ENCODE data around the gene MRTFA.

The MRTFA gene

GRCh38 chr22:40594924-40595323, 41.6 kb downstream of the MRTFA start:
- no peak for DNase-seq (ENCODE audit: low spot score)
- no peak for TF ChIP-seq CTCF (IDR thresholded peaks at IDR 0.05; ENCODE audit: extremely low read depth, missing control alignments)

- no peak for TF ChIP-seq CTCF (IDR thresholded peaks at IDR 0.05; ENCODE audit: extremely low read depth, missing control alignments)
- DNase-seq (ENCODE audit: low spot score): no peak
Observed at GRCh38 chr22:40594346-40594745, 42.2 kb downstream of the MRTFA start.

GRCh38 chr22:40593460-40594273, 42.9 kb downstream of the MRTFA start:
- no peak for TF ChIP-seq CTCF (IDR thresholded peaks at IDR 0.05; ENCODE audit: extremely low read depth, missing control alignments)
- DNase-seq (ENCODE audit: low spot score): peak; percentile 25

- DNase-seq (ENCODE audit: low spot score): peak; percentile 16
- no peak for TF ChIP-seq CTCF (IDR thresholded peaks at IDR 0.05; ENCODE audit: extremely low read depth, missing control alignments)
Observed at GRCh38 chr22:40592352-40593113, 44.0 kb downstream of the MRTFA start.

GRCh38 chr22:40588726-40589125, 47.8 kb downstream of the MRTFA start:
- no peak for TF ChIP-seq CTCF (IDR thresholded peaks at IDR 0.05; ENCODE audit: extremely low read depth, missing control alignments)
- DNase-seq (ENCODE audit: low spot score): no peak

GRCh38 chr22:40586781-40587180, 49.7 kb downstream of the MRTFA start:
- no peak for DNase-seq (ENCODE audit: low spot score)

More at GRCh38 chr22:40586781-40587180, 49.7 kb downstream of the MRTFA start:
- no peak for TF ChIP-seq CTCF (IDR thresholded peaks at IDR 0.05; ENCODE audit: extremely low read depth, missing control alignments)

Measured in GM20000 (cell line).